H9 (cell line): ENCODE measurements around the gene CTNS. TPM values are rescaled to one million over a fixed set of nuclear protein-coding genes. Genes with fewer than 3 reads are reported as not detected.

Experiments used
- DNase-seq: peaks from one replicate; pipeline ENCODE4 v3.0.0-alpha.2; 2017
- H2AFZ ChIP-seq: one replicate; pipeline ENCODE4 v1.6.1; 2013; ENCODE audit warnings: mild to moderate bottlenecking, low read length, control low read depth, moderate library complexity
- H2AK5ac ChIP-seq: 2 replicates; pipeline ENCODE4 v1.6.1; 2013; ENCODE audit warnings: low read length, control low read depth, mixed read lengths; ENCODE audit not compliant: insufficient read length
- H2BK120ac ChIP-seq: one replicate; pipeline ENCODE4 v1.6.1; 2013; ENCODE audit warnings: low read depth, mild to moderate bottlenecking, low read length, control low read depth, inconsistent platforms; ENCODE audit not compliant: poor library complexity, severe bottlenecking
- H2BK12ac ChIP-seq: 2 replicates; pipeline ENCODE4 v1.6.1; 2013; ENCODE audit warnings: low read length, control low read depth, mixed read lengths, low read depth; ENCODE audit not compliant: insufficient read length
- H2BK15ac ChIP-seq: 2 replicates; pipeline ENCODE4 v1.6.1; 2013; ENCODE audit warnings: low read depth, low read length, control low read depth
- H2BK20ac ChIP-seq: one replicate; pipeline ENCODE4 v1.6.1; 2013; ENCODE audit warnings: low read depth, mild to moderate bottlenecking, low read length, control low read depth, inconsistent platforms; ENCODE audit not compliant: poor library complexity, severe bottlenecking
- H2BK5ac ChIP-seq: 2 replicates; pipeline ENCODE4 v1.6.1; 2013; ENCODE audit warnings: low read length, control low read depth, mixed read lengths; ENCODE audit not compliant: insufficient read length
- H3K14ac ChIP-seq: 2 replicates; pipeline ENCODE4 v1.6.1; 2013; ENCODE audit warnings: low read length, control low read depth; ENCODE audit not compliant: insufficient read depth
- H3K18ac ChIP-seq: 2 replicates; pipeline ENCODE4 v1.6.1; 2013; ENCODE audit warnings: low read depth, mild to moderate bottlenecking, mixed read lengths, low read length, control low read depth; ENCODE audit not compliant: insufficient read length
- H3K23ac ChIP-seq: 2 replicates; pipeline ENCODE4 v1.6.1; 2013; ENCODE audit warnings: low read length, control low read depth, mixed read lengths, low read depth; ENCODE audit not compliant: insufficient read length
- H3K23me2 ChIP-seq: 2 replicates; pipeline ENCODE4 v1.6.1; 2013; ENCODE audit warnings: low read depth, mild to moderate bottlenecking, mixed read lengths, low read length, control low read depth; ENCODE audit not compliant: insufficient read length, poor library complexity, severe bottlenecking
- H3K27ac ChIP-seq: 2 replicates; pipeline ENCODE4 v1.5.1; 2013; ENCODE audit warnings: low read length, control low read depth, mixed read lengths, low read depth; ENCODE audit not compliant: insufficient read length
- H3K27me3 ChIP-seq: 2 replicates; pipeline ENCODE4 v1.6.1; 2013; ENCODE audit warnings: low read length, control low read depth, inconsistent platforms; ENCODE audit not compliant: insufficient read depth
- H3K4ac ChIP-seq: 2 replicates; pipeline ENCODE4 v1.6.1; 2013; ENCODE audit warnings: low read depth, mild to moderate bottlenecking, control low read depth, inconsistent platforms, low read length, moderate library complexity
- H3K4me1 ChIP-seq: 2 replicates; pipeline ENCODE4 v1.6.1; 2013; ENCODE audit warnings: low read length, control low read depth, inconsistent platforms; ENCODE audit not compliant: insufficient read depth
- H3K4me2 ChIP-seq: 2 replicates; pipeline ENCODE4 v1.6.1; 2013; ENCODE audit warnings: low read length, control low read depth, mixed read lengths; ENCODE audit not compliant: insufficient read length, insufficient read depth
- H3K56ac ChIP-seq: 2 replicates; pipeline ENCODE4 v1.6.1; 2013; ENCODE audit warnings: low read depth, mild to moderate bottlenecking, mixed read lengths, low read length, control low read depth; ENCODE audit not compliant: insufficient read length
- H3K79me1 ChIP-seq: 2 replicates; pipeline ENCODE4 v1.6.1; 2013; ENCODE audit warnings: low read depth, mild to moderate bottlenecking, moderate library complexity, low read length, control low read depth, inconsistent platforms; ENCODE audit not compliant: insufficient read depth, poor library complexity, severe bottlenecking
- H3K79me2 ChIP-seq: 2 replicates; pipeline ENCODE4 v1.6.1; 2013; ENCODE audit warnings: low read length, control low read depth, inconsistent platforms; ENCODE audit not compliant: insufficient read depth
- H3K9ac ChIP-seq: 2 replicates; pipeline ENCODE4 v1.6.1; 2013; ENCODE audit warnings: low read length, control low read depth, mixed read lengths; ENCODE audit not compliant: insufficient read length; ENCODE audit errors: extremely low read depth
- H3K9me3 ChIP-seq: one replicate; pipeline ENCODE4 v1.6.1; 2013; ENCODE audit warnings: low read depth, low read length, inconsistent platforms; ENCODE audit not compliant: control insufficient read depth
- H3T11ph ChIP-seq: one replicate; pipeline ENCODE4 v1.6.1; 2013; ENCODE audit warnings: mild to moderate bottlenecking, low read length, control low read depth, inconsistent platforms
- H4K20me1 ChIP-seq: one replicate; pipeline ENCODE4 v1.6.1; 2013; ENCODE audit not compliant: control insufficient read depth, insufficient read length, insufficient read depth
- H4K5ac ChIP-seq: 2 replicates; pipeline ENCODE4 v1.6.1; 2013; ENCODE audit warnings: low read depth, mild to moderate bottlenecking, mixed read lengths, low read length, control low read depth; ENCODE audit not compliant: insufficient read length
- H4K8ac ChIP-seq: replicated peaks from 2 replicates; pipeline ENCODE4 v1.6.1; 2013; ENCODE audit warnings: low read length, control low read depth, mixed read lengths, low read depth; ENCODE audit not compliant: insufficient read length
- H4K91ac ChIP-seq: 2 replicates; pipeline ENCODE4 v1.6.1; 2013; ENCODE audit warnings: low read depth, mild to moderate bottlenecking, moderate library complexity, mixed read lengths, low read length, control low read depth; ENCODE audit not compliant: insufficient read length
- H3K27ac Mint-ChIP-seq, 3 experiments: 2 replicates in 2 of 3; 3 replicates in 1 of 3; pipeline ENCODE4 v1.8.0; 2020 to 2021; ENCODE audit warnings: mixed read lengths in 3 of 3, mild to moderate bottlenecking in 1 of 3, moderate library complexity in 1 of 3
- H3K27me3 Mint-ChIP-seq: 2 replicates; pipeline ENCODE4 v1.8.0; 2021; ENCODE audit warnings: low read depth, mild to moderate bottlenecking, moderate library complexity, mixed read lengths
- H3K36me3 Mint-ChIP-seq, 3 experiments: 2 replicates in 2 of 3; 3 replicates in 1 of 3; pipeline ENCODE4 v1.8.0; 2020 to 2021; ENCODE audit warnings: low read depth in 3 of 3, mixed read lengths in 3 of 3; ENCODE audit not compliant: insufficient read depth in 1 of 3
- H3K4me1 Mint-ChIP-seq, 2 experiments: 2 replicates each; pipeline ENCODE4 v1.8.0; 2020; ENCODE audit warnings: mixed read lengths in 2 of 2
- H3K4me3 Mint-ChIP-seq, 2 experiments: 2 replicates in 1 of 2; 3 replicates in 1 of 2; pipeline ENCODE4 v1.8.0; 2020 to 2021; ENCODE audit warnings: mild to moderate bottlenecking in 2 of 2, mixed read lengths in 2 of 2, moderate library complexity in 1 of 2
- H3K9me3 Mint-ChIP-seq, 2 experiments: 2 replicates in 1 of 2; 3 replicates in 1 of 2; pipeline ENCODE4 v1.8.0; 2020; ENCODE audit warnings: mild to moderate bottlenecking in 2 of 2, mixed read lengths in 2 of 2, moderate library complexity in 1 of 2
- WGBS: extraction: QIAGEN DNeasy Blood & Tissue Kit; methylation state at CpG from one replicate; pipeline ENCODE4 v1.1.7; 2013; ENCODE audit warnings: missing lambda C conversion rate, low lambda C conversion rate, mixed read lengths; ENCODE audit not compliant: insufficient read length; ENCODE audit errors: extremely low coverage; 5-methylcytosine and 5-hydroxymethylcytosine counted together
- total RNA-seq: library from RNA; stranded (reverse); gene quantifications from 2 replicates; pipeline ENCODE4 v1.2.1, GENCODE V29; 2021
- TF ChIP-seq, protein P1 (sequence below): fragments of 200-600 bp; sonication (generic); conservative IDR thresholded peaks from 3 replicates; pipeline ENCODE4 v1.8.0; 2021; ENCODE audit warnings: antibody characterized with exemption, mild to moderate bottlenecking

Gene CTNS
- total RNA-seq, 1 experiment from 2014 or later, result 12.8 TPM

DNA sequence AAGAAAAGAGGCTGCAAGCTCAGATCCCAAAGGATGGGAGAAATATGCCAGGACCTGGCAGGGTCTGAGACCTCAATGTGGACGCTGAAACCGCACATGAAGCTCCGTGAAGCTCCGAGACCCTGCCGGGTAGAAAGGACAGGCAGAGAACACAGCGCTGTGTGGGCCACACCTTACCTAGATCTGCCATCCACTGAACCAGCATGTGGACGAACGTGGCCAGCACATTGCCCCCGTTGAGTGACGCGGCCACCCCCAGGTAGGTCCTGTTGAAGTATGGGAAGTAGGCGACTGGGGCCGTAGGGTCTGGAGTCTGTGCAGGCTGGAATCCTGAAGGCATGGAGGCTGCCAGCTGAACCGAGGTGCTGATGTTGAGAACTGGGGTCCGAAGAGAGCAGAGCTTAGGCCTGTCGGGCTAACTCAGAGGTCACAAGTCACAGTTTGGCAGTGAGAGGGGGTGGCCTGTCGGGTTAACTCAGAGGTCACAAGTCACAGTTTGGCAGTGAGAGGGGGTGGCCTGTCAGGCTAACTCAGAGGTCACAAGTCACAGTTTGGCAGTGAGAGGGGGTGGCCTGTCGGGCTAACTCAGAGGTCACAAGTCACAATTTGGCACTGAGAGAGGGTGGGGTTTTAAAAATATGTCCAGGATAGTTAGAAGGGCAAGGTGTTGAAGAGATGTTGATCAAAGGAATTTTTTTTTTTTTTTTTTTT lies 21.2 kb upstream of the CTNS start:
- Histone ChIP-seq H2BK5ac (no peak overlapping the region), H3K56ac (no peak overlapping the region), H2BK15ac (no peak overlapping the region), H3K4ac (no peak overlapping the region), H3K4me2 (no peak overlapping the region), H3K27ac (no peak overlapping the region), H3K23ac (no peak overlapping the region), H3K4me1 (no peaks in the 10 kb centered on the region), H3K79me2 (no peaks in the 10 kb centered on the region), H4K8ac (no peak overlapping the region), H3K9me3 (no peaks in the 10 kb centered on the region), H4K5ac (no peak overlapping the region), H2BK12ac (no peak overlapping the region), H3K79me1 (no peaks in the 10 kb centered on the region), H4K91ac (no peak overlapping the region), H3T11ph (no peak overlapping the region), H3K18ac (no peak overlapping the region), H2BK20ac (no peak overlapping the region), H2AFZ (no peak overlapping the region), H3K9ac (no peak overlapping the region), H3K23me2 (no peaks in the 10 kb centered on the region), H3K27me3 (no peaks in the 10 kb centered on the region), H3K14ac (no peak overlapping the region), H4K20me1 (no peaks in the 10 kb centered on the region), H2AK5ac (no peak overlapping the region), H2BK120ac (no peak overlapping the region)
- H3K9me3 Mint-ChIP-seq, result no peaks in the 10 kb centered on the region
- no peak overlapping the region for H3K4me3 Mint-ChIP-seq
- H3K4me1 Mint-ChIP-seq, result no peaks in the 10 kb centered on the region
- no peak for DNase-seq
- 0 out of 7 replicates have a peak overlapping the region, but pooled peaks of 2 of the 3 experiments have one; percentile 28 to 39 for H3K27ac Mint-ChIP-seq
- peaks cover 41 to 87% (median 71%) of the 10 kb centered on the region in 3 experiments; a peak in 6 of 7 replicates for H3K36me3 Mint-ChIP-seq
- H3K27me3 Mint-ChIP-seq, result no peaks in the 10 kb centered on the region
- no CpG with 5 or more reads among the region's 18 CpGs for WGBS
- TF ChIP-seq, protein P1, sequence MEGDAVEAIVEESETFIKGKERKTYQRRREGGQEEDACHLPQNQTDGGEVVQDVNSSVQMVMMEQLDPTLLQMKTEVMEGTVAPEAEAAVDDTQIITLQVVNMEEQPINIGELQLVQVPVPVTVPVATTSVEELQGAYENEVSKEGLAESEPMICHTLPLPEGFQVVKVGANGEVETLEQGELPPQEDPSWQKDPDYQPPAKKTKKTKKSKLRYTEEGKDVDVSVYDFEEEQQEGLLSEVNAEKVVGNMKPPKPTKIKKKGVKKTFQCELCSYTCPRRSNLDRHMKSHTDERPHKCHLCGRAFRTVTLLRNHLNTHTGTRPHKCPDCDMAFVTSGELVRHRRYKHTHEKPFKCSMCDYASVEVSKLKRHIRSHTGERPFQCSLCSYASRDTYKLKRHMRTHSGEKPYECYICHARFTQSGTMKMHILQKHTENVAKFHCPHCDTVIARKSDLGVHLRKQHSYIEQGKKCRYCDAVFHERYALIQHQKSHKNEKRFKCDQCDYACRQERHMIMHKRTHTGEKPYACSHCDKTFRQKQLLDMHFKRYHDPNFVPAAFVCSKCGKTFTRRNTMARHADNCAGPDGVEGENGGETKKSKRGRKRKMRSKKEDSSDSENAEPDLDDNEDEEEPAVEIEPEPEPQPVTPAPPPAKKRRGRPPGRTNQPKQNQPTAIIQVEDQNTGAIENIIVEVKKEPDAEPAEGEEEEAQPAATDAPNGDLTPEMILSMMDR, result no peak
